Mesendoderm (in vitro differentiated cells): ENCODE results near the gene CCDC69. TPM values are rescaled to one million over a fixed set of nuclear protein-coding genes. Genes with fewer than 3 reads are reported as not detected.

Source experiments
- DNase-seq: peaks from one replicate; pipeline ENCODE4 v3.0.0; 2013
- H2AK5ac ChIP-seq: 2 replicates; pipeline ENCODE4 v1.6.1; 2013; ENCODE audit warnings: low read length, inconsistent platforms
- H2BK120ac ChIP-seq: 2 replicates; pipeline ENCODE4 v1.6.1; 2013; ENCODE audit warnings: low read depth, mild to moderate bottlenecking, low read length, moderate library complexity, mixed read lengths
- H2BK15ac ChIP-seq: replicated peaks from 2 replicates; pipeline ENCODE4 v1.6.1; 2013; ENCODE audit warnings: low read depth, mild to moderate bottlenecking, moderate library complexity
- H2BK5ac ChIP-seq: 2 replicates; pipeline ENCODE4 v1.6.1; 2013; ENCODE audit warnings: low read length, inconsistent platforms
- H3K18ac ChIP-seq: 2 replicates; pipeline ENCODE4 v1.6.1; 2013; ENCODE audit warnings: mild to moderate bottlenecking, low read length, mixed read lengths
- H3K23ac ChIP-seq: one replicate; pipeline ENCODE4 v1.6.1; 2013; ENCODE audit warnings: low read length
- H3K27ac ChIP-seq: 2 replicates; pipeline ENCODE4 v1.5.1; 2013; ENCODE audit warnings: low read depth, mild to moderate bottlenecking, inconsistent platforms, low read length, moderate library complexity
- H3K27me3 ChIP-seq: 2 replicates; pipeline ENCODE4 v1.6.1; 2013; ENCODE audit warnings: low read length, control low read depth, mild to moderate bottlenecking, inconsistent platforms; ENCODE audit not compliant: insufficient read depth, poor library complexity
- H3K36me3 ChIP-seq: 2 replicates; pipeline ENCODE4 v1.6.1; 2013; ENCODE audit warnings: low read length, inconsistent platforms; ENCODE audit not compliant: control insufficient read depth, insufficient read depth
- H3K4ac ChIP-seq: one replicate; pipeline ENCODE4 v1.6.1; 2013; ENCODE audit warnings: low read depth, mild to moderate bottlenecking, low read length, moderate library complexity
- H3K4me1 ChIP-seq: 2 replicates; pipeline ENCODE4 v1.6.1; 2013; ENCODE audit warnings: low read depth, low read length, inconsistent platforms; ENCODE audit not compliant: control insufficient read depth
- H3K4me2 ChIP-seq: 2 replicates; pipeline ENCODE4 v1.6.1; 2013; ENCODE audit warnings: low read length
- H3K4me3 ChIP-seq: 2 replicates; pipeline ENCODE4 v1.5.1; 2013; ENCODE audit warnings: mild to moderate bottlenecking, low read length
- H3K56ac ChIP-seq: one replicate; pipeline ENCODE4 v1.6.1; 2013; ENCODE audit warnings: low read length
- H3K79me1 ChIP-seq: 2 replicates; pipeline ENCODE4 v1.6.1; 2013; ENCODE audit warnings: low read length, inconsistent platforms
- H3K79me2 ChIP-seq: 2 replicates; pipeline ENCODE4 v1.6.1; 2013; ENCODE audit warnings: mild to moderate bottlenecking, low read length; ENCODE audit not compliant: control insufficient read depth, insufficient read depth
- H3K9ac ChIP-seq: 2 replicates; pipeline ENCODE4 v1.6.1; 2013; ENCODE audit warnings: low read length, inconsistent platforms
- H4K5ac ChIP-seq: one replicate; pipeline ENCODE4 v1.6.1; 2013; ENCODE audit warnings: low read length
- H4K8ac ChIP-seq: one replicate; pipeline ENCODE4 v1.6.1; 2013; ENCODE audit warnings: low read depth, mild to moderate bottlenecking, control low read depth, low read length, moderate library complexity
- WGBS: extraction: QIAGEN DNeasy Blood & Tissue Kit; methylation state at CpG from one replicate; pipeline ENCODE4 v1.1.7; 2013; ENCODE audit warnings: low lambda C conversion rate, missing lambda C conversion rate; ENCODE audit not compliant: insufficient coverage; ENCODE audit errors: extremely low coverage; 5-methylcytosine and 5-hydroxymethylcytosine counted together
- polyA plus RNA-seq, 2 experiments: library from polyadenylated mRNA; stranded (reverse); fragments of 200-250 nt; gene quantifications; one replicate each; pipeline ENCODE4 v1.2.3, GENCODE V29; 2013

Gene CCDC69
- polyA plus RNA-seq (2013, experiment 1 of 2) = 6.4 TPM
- 6.3 TPM for polyA plus RNA-seq (2013, experiment 2 of 2)

GRCh38 chr5:151223447-151224264 lies at the start of gene CCDC69:
Gene CCDC69 (minus strand): TSS chr5:151224092. CDS start chr5:151223970, 122 bp downstream.
- no peak within 1 kb of the TSS for H3K4ac ChIP-seq
- no peak within 1 kb of the TSS for H2BK5ac ChIP-seq
- DNase-seq = peak; percentile 90
- no peaks in the 10 kb centered on the region for H3K36me3 ChIP-seq
- H3K27me3 ChIP-seq = no peaks in the 10 kb centered on the region
- no peak within 1 kb of the TSS for H3K23ac ChIP-seq
- H2AK5ac ChIP-seq = no peak within 1 kb of the TSS
- no peak within 1 kb of the TSS for H4K8ac ChIP-seq
- no peaks in the 10 kb centered on the region for H3K79me2 ChIP-seq
- peaks cover 2% of the 10 kb centered on the region for H3K4me1 ChIP-seq
- peak within 1 kb of the TSS; percentile 85 for H3K4me2 ChIP-seq
- peak within 1 kb of the TSS; percentile 82 for H3K18ac ChIP-seq
- peak within 1 kb of the TSS; percentile 67 for H3K4me3 ChIP-seq
- WGBS = no CpG with 5 or more reads among the region's 58 CpGs
- no peak within 1 kb of the TSS for H4K5ac ChIP-seq
- no peaks in the 10 kb centered on the region for H3K79me1 ChIP-seq
- H3K27ac ChIP-seq = no peak within 1 kb of the TSS
- H2BK15ac ChIP-seq = no peak within 1 kb of the TSS
- H2BK120ac ChIP-seq = no peak within 1 kb of the TSS
- peak within 1 kb of the TSS; percentile 87 for H3K56ac ChIP-seq
- H3K9ac ChIP-seq = peak within 1 kb of the TSS; percentile 75

- Histone ChIP-seq H3K4me3 (no peak overlapping the region), H2BK15ac (no peak overlapping the region), H3K9ac (no peak overlapping the region), H3K4me2 (no peak overlapping the region), H4K5ac (no peak overlapping the region), H3K27me3 (no peaks in the 10 kb centered on the region), H3K23ac (no peak overlapping the region), H2AK5ac (no peak overlapping the region), H3K36me3 (peaks cover 1% of the 10 kb centered on the region), H2BK5ac (no peak overlapping the region), H4K8ac (no peak overlapping the region), H3K18ac (no peak overlapping the region), H2BK120ac (no peak overlapping the region), H3K4me1 (no peaks in the 10 kb centered on the region), H3K56ac (no peak overlapping the region), H3K27ac (no peak overlapping the region), H3K79me2 (no peaks in the 10 kb centered on the region), H3K4ac (no peak overlapping the region), H3K79me1 (no peaks in the 10 kb centered on the region)
- no peak for DNase-seq
These were observed 47.4 kb upstream of the CCDC69 start for GRCh38 chr5:151271336-151271735.

GRCh38 chr5:151270599-151270998 lies 46.7 kb upstream of the CCDC69 start:
- H3K4me3 ChIP-seq = no peak overlapping the region
- no peak overlapping the region for H3K27ac ChIP-seq
- H2BK15ac ChIP-seq = no peak overlapping the region
- no peaks in the 10 kb centered on the region for H3K79me1 ChIP-seq
- H2AK5ac ChIP-seq = no peak overlapping the region
- peaks cover 1% of the 10 kb centered on the region for H3K36me3 ChIP-seq
- H2BK5ac ChIP-seq = no peak overlapping the region
- H3K4me1 ChIP-seq = no peaks in the 10 kb centered on the region
- no peak overlapping the region for H3K4me2 ChIP-seq
- H3K27me3 ChIP-seq = no peaks in the 10 kb centered on the region
- no peak overlapping the region for H3K18ac ChIP-seq
- H3K4ac ChIP-seq = no peak overlapping the region
- no peak overlapping the region for H3K23ac ChIP-seq
- H4K5ac ChIP-seq = no peak overlapping the region
- H2BK120ac ChIP-seq = no peak overlapping the region
- no peak overlapping the region for H4K8ac ChIP-seq
- H3K79me2 ChIP-seq = no peaks in the 10 kb centered on the region
- H3K9ac ChIP-seq = no peak overlapping the region
- WGBS = no CpG with 5 or more reads among the region's 1 CpG
- DNase-seq = no peak
- no peak overlapping the region for H3K56ac ChIP-seq

GRCh38 chr5:151267491-151268260 lies 43.8 kb upstream of the CCDC69 start:
- no peak overlapping the region for H3K4me2 ChIP-seq
- no peak overlapping the region for H2BK15ac ChIP-seq
- H3K4me3 ChIP-seq = no peak overlapping the region
- no peak overlapping the region for H4K8ac ChIP-seq
- no peak overlapping the region for H3K9ac ChIP-seq
- WGBS = no CpG with 5 or more reads among the region's 11 CpGs
- H3K23ac ChIP-seq = no peak overlapping the region
- DNase-seq = no peak
- no peak overlapping the region for H3K56ac ChIP-seq
- H3K4me1 ChIP-seq = no peaks in the 10 kb centered on the region
- no peak overlapping the region for H2BK120ac ChIP-seq
- no peak overlapping the region for H2BK5ac ChIP-seq
- no peaks in the 10 kb centered on the region for H3K27me3 ChIP-seq
- no peak overlapping the region for H3K4ac ChIP-seq
- H2AK5ac ChIP-seq = no peak overlapping the region
- H3K79me1 ChIP-seq = no peaks in the 10 kb centered on the region
- no peak overlapping the region for H3K18ac ChIP-seq
- H3K36me3 ChIP-seq = peaks cover 1% of the 10 kb centered on the region
- no peak overlapping the region for H4K5ac ChIP-seq
- no peaks in the 10 kb centered on the region for H3K79me2 ChIP-seq
- no peak overlapping the region for H3K27ac ChIP-seq

GRCh38 chr5:151264113-151264512 lies 40.2 kb upstream of the CCDC69 start:
- H3K27me3 ChIP-seq = no peaks in the 10 kb centered on the region
- WGBS = no CpG with 5 or more reads among the region's 1 CpG
- no peaks in the 10 kb centered on the region for H3K4me1 ChIP-seq
- peak; percentile 28 for DNase-seq
- no peak overlapping the region for H4K5ac ChIP-seq
- no peak overlapping the region for H3K27ac ChIP-seq
- H3K18ac ChIP-seq = no peak overlapping the region
- H3K36me3 ChIP-seq = peaks cover 1% of the 10 kb centered on the region
- H2AK5ac ChIP-seq = no peak overlapping the region
- no peak overlapping the region for H3K9ac ChIP-seq
- no peaks in the 10 kb centered on the region for H3K79me1 ChIP-seq
- H3K4me2 ChIP-seq = no peak overlapping the region
- no peak overlapping the region for H3K4ac ChIP-seq
- no peak overlapping the region for H3K56ac ChIP-seq
- H2BK5ac ChIP-seq = no peak overlapping the region
- H2BK15ac ChIP-seq = no peak overlapping the region
- no peaks in the 10 kb centered on the region for H3K79me2 ChIP-seq
- H3K4me3 ChIP-seq = no peak overlapping the region
- H3K23ac ChIP-seq = no peak overlapping the region
- no peak overlapping the region for H2BK120ac ChIP-seq
- H4K8ac ChIP-seq = no peak overlapping the region
